Mesothelial cell of epicardium (in vitro differentiated cells): ENCODE measurements around the gene SRRT. TPM values are rescaled to one million over a fixed set of nuclear protein-coding genes. Genes with fewer than 3 reads are reported as not detected.

ENCODE experiments used
- DNase-seq, 2 experiments: peaks; one replicate each; pipeline ENCODE4 v3.0.0; 2021; ENCODE audit warnings: low spot score in 2 of 2; ENCODE audit not compliant: unreplicated experiment in 2 of 2
- H3K27ac Mint-ChIP-seq: 2 replicates; pipeline ENCODE4 v1.8.0; 2021; ENCODE audit warnings: mixed read lengths
- H3K27me3 Mint-ChIP-seq: 2 replicates; pipeline ENCODE4 v1.8.0; 2021; ENCODE audit warnings: low read depth, mixed read lengths
- H3K36me3 Mint-ChIP-seq: 2 replicates; pipeline ENCODE4 v1.8.0; 2021; ENCODE audit warnings: mixed read lengths
- H3K4me1 Mint-ChIP-seq: 2 replicates; pipeline ENCODE4 v1.8.0; 2021; ENCODE audit warnings: mixed read lengths
- H3K4me3 Mint-ChIP-seq: 2 replicates; pipeline ENCODE4 v1.8.0; 2021; ENCODE audit warnings: mild to moderate bottlenecking, moderate library complexity, mixed read lengths
- H3K9me3 Mint-ChIP-seq: 2 replicates; pipeline ENCODE4 v1.8.0; 2021; ENCODE audit warnings: mixed read lengths
- CTCF ChIP-seq: fragments of 200-600 bp; sonication (generic); IDR thresholded peaks from one replicate; pipeline ENCODE4 v1.5.0; 2021; ENCODE audit warnings: antibody characterized with exemption; ENCODE audit not compliant: unreplicated experiment
- total RNA-seq: library from RNA; stranded (reverse); gene quantifications from 3 replicates; pipeline ENCODE4 v1.2.1, GENCODE V29; 2021

Gene SRRT
- total RNA-seq, 1 donor from 2014 or later = 240 TPM

- DNase-seq = no peak
- no peak for TF ChIP-seq CTCF
These were observed 16.0 kb downstream of the SRRT start for GRCh38 chr7:100890653-100891567.

DNA sequence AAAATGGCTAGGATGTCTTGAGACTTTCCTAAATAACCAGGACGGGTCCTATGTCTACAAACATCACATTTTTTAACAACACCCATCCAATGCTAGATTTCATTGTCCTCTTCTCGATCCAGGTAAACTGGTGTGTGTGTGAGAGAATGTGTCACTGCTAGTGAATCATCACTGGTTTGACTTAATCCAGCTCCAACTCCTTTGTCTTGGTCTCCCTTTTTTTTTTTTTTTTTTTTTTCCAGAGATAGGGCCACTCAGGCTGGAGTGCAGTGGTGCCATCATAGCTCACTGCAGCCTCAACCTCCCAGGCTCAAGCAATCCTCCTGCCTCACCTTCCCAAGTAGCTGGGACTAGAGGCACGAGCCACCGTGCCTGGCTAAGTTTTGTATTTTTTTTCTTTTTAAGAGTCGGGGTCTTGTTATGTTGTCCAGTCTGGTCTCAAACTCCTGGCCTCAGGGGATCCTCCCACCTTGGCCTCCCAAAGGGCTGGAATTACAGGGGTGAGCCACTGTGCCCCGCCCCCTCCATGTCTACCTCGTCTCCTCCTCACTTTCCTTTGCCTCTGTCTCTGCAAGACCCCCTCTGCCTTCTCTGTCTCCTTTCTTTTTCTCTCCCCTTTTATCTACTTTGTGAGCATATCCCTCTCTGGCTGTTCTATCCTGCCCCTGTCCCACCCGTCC, 16.8 kb downstream of the SRRT start:
- Mint-ChIP-seq H3K27me3 (peaks cover 7% of the 10 kb centered on the region), H3K36me3 (peaks cover 12% of the 10 kb centered on the region), H3K4me3 (peak overlapping the region; percentile 77), H3K9me3 (no peaks in the 10 kb centered on the region), H3K4me1 (peaks cover 48% of the 10 kb centered on the region), H3K27ac (peak overlapping the region; percentile 98)
- DNase-seq = no peak
- no peak for TF ChIP-seq CTCF

More at GRCh38 chr7:100890653-100891567, 16.0 kb downstream of the SRRT start:
- peaks cover 1% of the 10 kb centered on the region for H3K27me3 Mint-ChIP-seq
- peak overlapping the region; percentile 77 for H3K4me3 Mint-ChIP-seq
- H3K4me1 Mint-ChIP-seq = peaks cover 42% of the 10 kb centered on the region
- H3K27ac Mint-ChIP-seq = peak overlapping the region; percentile 98
- H3K9me3 Mint-ChIP-seq = no peaks in the 10 kb centered on the region
- peaks cover 19% of the 10 kb centered on the region for H3K36me3 Mint-ChIP-seq

DNA sequence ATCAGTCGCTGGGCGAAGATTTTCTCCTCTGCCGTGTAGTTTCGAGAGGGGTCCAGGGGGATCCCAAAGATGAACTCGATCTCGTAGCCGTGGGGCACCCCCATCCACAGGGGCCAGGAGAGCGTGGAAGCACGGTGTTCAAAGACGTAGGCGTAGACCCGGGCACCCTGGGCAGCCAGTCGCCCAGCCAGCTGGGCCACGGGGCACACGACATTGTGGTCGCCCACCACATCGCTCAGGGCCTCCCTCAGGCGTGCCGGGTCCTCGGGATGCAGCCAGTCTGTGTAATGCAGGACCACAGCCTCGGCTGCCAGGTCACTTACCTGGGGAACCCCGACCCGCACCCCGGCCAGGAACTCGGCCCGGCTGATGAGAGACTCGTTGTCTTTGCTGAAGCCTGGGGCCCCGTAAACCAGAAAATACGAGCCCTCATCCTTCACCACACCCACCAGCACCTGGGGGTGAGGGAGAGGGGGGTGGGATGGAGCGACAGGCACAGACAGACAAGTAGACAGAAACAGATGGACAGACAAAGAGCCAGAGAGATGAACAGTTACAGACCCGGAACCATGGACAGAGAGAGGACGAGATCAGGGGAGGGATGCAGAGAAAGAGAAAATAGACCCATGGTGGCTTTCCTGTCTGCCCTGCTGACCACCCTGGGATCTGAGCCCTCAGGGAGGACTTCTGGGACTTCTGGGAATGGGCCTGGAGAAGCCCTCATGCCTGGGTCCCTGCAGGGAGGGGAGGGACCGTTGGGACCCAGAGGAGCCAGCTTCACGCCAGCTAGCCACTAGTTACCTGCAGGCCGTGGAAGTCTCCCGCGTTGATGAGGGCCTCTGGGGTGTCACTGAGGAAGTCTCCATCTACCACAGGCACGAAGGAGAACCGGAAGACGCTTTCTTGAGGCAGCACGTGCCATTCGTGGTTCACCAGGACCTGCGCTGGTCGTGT, 17.7 kb downstream of the SRRT start:
- Mint-ChIP-seq H3K27ac (peak overlapping the region; percentile 98), H3K4me1 (peaks cover 44% of the 10 kb centered on the region), H3K36me3 (peaks cover 4% of the 10 kb centered on the region), H3K27me3 (peaks cover 13% of the 10 kb centered on the region), H3K4me3 (peak overlapping the region; percentile 77), H3K9me3 (no peaks in the 10 kb centered on the region)
- no peak for TF ChIP-seq CTCF
- no peak for DNase-seq

GRCh38 chr7:100893318-100893895, 18.5 kb downstream of the SRRT start:
- no peak for TF ChIP-seq CTCF
- H3K27me3 Mint-ChIP-seq = peaks cover 19% of the 10 kb centered on the region
- H3K4me1 Mint-ChIP-seq = peaks cover 37% of the 10 kb centered on the region
- H3K9me3 Mint-ChIP-seq = no peaks in the 10 kb centered on the region
- no peak overlapping the region for H3K27ac Mint-ChIP-seq
- peak overlapping the region; percentile 62 for H3K4me3 Mint-ChIP-seq
- H3K36me3 Mint-ChIP-seq = no peaks in the 10 kb centered on the region
- DNase-seq = no peak
